ENCODE data around the gene CCDC81.

CCDC81 gene

DNA sequence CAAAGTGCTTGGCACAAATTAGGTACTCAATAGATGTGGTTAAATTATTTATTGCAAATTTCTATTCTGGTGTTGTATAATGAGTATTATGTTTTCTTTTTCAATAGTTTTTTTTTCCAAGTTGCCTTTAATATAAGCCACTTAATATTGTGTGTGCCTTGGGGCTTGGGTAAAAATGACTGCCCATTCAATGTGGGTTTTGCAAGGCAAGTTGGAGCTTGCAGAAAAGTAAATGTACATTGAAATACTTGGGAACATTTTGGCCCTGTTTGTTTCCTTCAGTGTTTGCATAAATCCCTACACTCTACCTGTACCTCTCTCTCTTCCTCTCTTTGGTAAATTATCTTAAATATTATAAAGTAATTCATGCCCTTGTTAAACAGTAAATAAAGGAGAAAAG is 2.1 kb upstream of the CCDC81 start:
- TF ChIP-seq, protein P1, sequence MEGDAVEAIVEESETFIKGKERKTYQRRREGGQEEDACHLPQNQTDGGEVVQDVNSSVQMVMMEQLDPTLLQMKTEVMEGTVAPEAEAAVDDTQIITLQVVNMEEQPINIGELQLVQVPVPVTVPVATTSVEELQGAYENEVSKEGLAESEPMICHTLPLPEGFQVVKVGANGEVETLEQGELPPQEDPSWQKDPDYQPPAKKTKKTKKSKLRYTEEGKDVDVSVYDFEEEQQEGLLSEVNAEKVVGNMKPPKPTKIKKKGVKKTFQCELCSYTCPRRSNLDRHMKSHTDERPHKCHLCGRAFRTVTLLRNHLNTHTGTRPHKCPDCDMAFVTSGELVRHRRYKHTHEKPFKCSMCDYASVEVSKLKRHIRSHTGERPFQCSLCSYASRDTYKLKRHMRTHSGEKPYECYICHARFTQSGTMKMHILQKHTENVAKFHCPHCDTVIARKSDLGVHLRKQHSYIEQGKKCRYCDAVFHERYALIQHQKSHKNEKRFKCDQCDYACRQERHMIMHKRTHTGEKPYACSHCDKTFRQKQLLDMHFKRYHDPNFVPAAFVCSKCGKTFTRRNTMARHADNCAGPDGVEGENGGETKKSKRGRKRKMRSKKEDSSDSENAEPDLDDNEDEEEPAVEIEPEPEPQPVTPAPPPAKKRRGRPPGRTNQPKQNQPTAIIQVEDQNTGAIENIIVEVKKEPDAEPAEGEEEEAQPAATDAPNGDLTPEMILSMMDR (IDR thresholded peaks at IDR 0.05; ENCODE audit: low read depth, low read length) = no peak
- H3K4me3 ChIP-seq (ENCODE audit: low read depth, low read length) = no peak overlapping the region

DNA sequence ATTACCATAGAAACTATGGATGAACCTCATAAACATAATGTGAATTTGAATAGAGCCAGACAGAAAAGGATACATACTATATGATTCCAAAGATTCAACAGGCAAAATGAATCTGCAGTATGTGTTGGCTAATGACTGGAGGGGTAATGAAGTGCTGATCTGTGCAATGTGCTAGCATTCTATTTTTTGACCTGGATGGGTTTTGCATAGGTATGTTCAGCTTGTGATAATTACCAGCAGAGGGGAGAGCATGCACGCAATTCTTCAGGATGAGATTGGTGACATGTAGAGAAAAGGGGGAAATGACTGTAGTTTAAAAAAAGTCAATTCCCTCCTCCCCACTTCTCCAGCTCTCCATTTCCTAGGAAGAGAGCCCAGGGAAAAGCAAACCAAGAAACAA is 618 bp upstream of the CCDC81 start:
- H3K4me3 ChIP-seq (ENCODE audit: low read depth, low read length) = no peak overlapping the region
- TF ChIP-seq, protein P1 (IDR thresholded peaks at IDR 0.05; ENCODE audit: low read depth, low read length) = no peak

GRCh38 chr11:86377972-86378371 is 3.3 kb downstream of the CCDC81 start:
- H3K4me3 ChIP-seq (ENCODE audit: low read depth, low read length) = no peak overlapping the region
- TF ChIP-seq, protein P1 (IDR thresholded peaks at IDR 0.05; ENCODE audit: low read depth, low read length) = no peak

DNA sequence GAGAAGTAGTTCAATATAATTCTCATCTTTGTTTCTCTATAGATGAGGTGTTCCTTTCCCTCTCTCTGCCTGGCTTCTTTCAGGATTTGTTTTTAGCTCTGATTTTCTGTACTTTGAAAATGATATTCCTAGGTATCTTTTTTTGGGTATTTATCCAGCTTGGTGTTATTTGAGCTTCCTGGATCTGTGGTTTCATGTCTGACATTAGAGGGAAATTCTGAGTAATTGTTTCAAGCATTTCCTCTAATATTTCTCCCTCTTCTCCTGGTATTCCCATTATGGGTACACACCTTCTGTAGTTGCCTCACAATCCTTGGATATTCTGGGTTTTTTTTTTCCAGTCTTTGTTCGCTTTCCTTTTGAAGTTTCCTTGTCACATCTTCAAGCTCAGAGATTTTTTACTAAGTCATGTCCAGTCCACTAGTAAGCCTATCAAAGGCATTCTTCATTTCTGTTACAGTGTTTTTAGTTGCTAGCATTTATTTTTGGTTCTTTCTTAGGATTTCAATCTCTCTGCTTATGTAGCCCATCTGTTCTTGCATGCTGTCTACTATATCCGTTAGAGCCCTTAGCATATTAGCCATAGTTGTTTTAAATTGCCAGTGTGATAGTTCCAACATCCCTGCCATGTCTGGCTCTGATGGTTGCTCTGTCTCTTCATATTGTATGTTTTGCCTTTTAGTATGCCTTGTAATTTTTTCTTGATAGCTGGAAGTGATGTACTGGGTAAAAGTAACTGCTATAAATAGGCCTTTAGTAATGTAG is 5.8 kb downstream of the CCDC81 start:
- no peak overlapping the region for H3K4me3 ChIP-seq (ENCODE audit: low read depth, low read length)
- TF ChIP-seq, protein P1 (IDR thresholded peaks at IDR 0.05; ENCODE audit: low read depth, low read length) = no peak

DNA sequence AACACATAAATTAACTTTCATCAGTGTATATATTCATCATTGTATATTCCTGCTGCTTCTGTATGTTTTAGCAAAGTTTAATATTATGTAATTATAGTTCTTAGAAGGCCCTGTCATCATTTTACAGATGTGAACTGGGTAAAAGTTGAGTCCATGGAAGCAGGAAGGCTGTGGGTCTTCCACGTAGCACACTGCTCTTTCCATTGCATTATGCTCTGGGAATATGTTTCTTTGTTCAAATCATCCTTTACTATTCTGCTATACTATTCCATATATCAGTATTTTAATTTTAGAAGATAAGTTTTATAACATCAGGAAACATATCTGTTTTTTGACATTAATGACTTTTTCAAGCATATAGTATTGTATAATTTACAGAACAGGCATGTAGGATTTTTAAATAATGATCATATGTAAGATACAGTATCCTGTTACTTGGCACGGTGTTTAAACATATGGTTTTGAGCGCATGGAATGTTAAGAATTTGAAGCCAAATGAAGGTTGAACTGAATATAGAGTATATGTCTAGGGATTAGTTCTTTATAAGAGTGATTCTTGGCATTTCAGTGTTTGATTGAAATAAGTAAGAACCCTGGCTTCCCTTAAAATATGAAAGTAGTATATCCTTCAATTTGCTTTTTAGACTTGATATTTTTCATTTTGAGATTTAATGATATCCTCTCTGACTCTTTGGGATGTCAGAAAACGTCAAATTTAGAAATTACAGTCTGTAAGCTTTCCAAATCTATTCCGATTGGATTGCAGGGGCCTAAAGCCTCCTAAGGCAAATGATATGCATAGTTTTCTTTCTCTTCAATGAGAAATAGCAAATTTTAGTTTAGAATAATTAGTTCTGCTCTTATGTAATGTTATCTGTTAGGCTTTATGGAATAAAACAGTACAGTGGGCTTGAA is 8.6 kb downstream of the CCDC81 start:
- TF ChIP-seq, protein P1 (IDR thresholded peaks at IDR 0.05; ENCODE audit: low read depth, low read length) = no peak
- no peak overlapping the region for H3K4me3 ChIP-seq (ENCODE audit: low read depth, low read length)

- TF ChIP-seq, protein P1 (IDR thresholded peaks at IDR 0.05; ENCODE audit: low read depth, low read length) = no peak
- H3K4me3 ChIP-seq (ENCODE audit: low read depth, low read length) = no peak overlapping the region
Observed at GRCh38 chr11:86386283-86386682, 11.6 kb downstream of the CCDC81 start.

DNA sequence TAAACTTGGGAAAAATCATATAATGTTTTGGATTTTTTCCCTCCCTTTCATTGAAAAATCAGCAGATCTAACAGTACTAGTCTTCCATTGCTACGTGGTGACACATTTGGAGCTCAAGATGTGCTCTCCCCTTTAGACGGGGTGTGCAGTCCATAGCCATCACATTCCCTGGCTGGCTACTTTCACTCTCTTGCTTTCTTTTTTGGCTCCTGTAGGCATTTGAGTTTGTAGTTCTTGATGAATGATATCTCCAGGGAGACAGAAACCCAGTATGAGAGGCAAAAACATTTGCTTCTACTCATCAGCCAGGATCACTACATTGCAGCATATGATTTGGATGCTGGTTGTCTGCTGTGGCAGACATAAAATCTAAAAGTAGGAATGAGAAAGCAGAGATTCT is 12.1 kb downstream of the CCDC81 start:
- H3K4me3 ChIP-seq (ENCODE audit: low read depth, low read length) = no peak overlapping the region
- TF ChIP-seq, protein P1 (IDR thresholded peaks at IDR 0.05; ENCODE audit: low read depth, low read length) = no peak

Measured in WI38 (cell line).